C4-2B (cell line): Measurements from ENCODE around the gene TMEM59L.

Experiments used
- H3K27ac ChIP-seq: fragments of 450-650 bp; 2 replicates; pipeline ENCODE4 v1.5.1; 2017
- CTCF ChIP-seq: fragments of 450-650 bp; conservative IDR thresholded peaks from 2 replicates; pipeline ENCODE4 v1.5.1; 2017; ENCODE audit warnings: mild to moderate bottlenecking
- ZFX ChIP-seq: fragments of 450-650 bp; IDR thresholded peaks from 2 replicates; pipeline ENCODE4 v1.6.1; 2017

The TMEM59L gene

GRCh38 chr19:18612772-18613588 lies at the start of gene TMEM59L:
TMEM59L (plus strand) TSS chr19:18612870; CDS start chr19:18612959, 89 bp downstream.
- TF ChIP-seq CTCF (no peak), ZFX (no peak)
- no peak within 1 kb of the TSS for H3K27ac ChIP-seq

- TF ChIP-seq CTCF (no peak), ZFX (no peak)
- no peak overlapping the region for H3K27ac ChIP-seq
These were observed 45.7 kb upstream of the TMEM59L start for GRCh38 chr19:18566953-18567352.

DNA sequence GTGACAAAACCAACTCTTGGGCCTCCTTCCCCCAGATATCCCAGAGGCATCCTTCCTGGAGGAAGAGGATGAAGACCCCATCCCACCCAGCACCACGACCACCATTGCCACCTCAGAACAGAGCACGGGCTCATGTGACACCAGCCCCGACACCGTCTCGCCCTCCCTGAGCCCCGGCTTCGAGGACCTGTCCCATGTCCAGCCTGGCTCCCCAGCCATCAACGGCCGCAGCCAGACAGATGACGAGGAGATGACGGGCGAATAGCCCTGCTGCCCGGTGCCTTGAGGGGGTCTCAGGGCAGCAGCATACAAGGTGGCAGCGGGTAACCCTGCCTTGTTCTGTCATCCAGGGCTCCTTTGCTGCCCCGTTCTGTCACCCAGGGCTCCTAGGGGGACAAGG lies 44.3 kb upstream of the TMEM59L start:
- TF ChIP-seq ZFX (no peak), CTCF (no peak)
- no peak overlapping the region for H3K27ac ChIP-seq

- H3K27ac ChIP-seq: peak within 1 kb of the TSS; percentile 94
- TF ChIP-seq CTCF: no peak
- peak; percentile 83; the same call in 1 of the 2 replicates for TF ChIP-seq ZFX
These were observed 40.9 kb upstream of the TMEM59L start, which contains the start of gene UBA52 for GRCh38 chr19:18571564-18572344. UBA52 (plus strand) TSS chr19:18571857; CDS start chr19:18573301, 1,444 bp downstream.

DNA sequence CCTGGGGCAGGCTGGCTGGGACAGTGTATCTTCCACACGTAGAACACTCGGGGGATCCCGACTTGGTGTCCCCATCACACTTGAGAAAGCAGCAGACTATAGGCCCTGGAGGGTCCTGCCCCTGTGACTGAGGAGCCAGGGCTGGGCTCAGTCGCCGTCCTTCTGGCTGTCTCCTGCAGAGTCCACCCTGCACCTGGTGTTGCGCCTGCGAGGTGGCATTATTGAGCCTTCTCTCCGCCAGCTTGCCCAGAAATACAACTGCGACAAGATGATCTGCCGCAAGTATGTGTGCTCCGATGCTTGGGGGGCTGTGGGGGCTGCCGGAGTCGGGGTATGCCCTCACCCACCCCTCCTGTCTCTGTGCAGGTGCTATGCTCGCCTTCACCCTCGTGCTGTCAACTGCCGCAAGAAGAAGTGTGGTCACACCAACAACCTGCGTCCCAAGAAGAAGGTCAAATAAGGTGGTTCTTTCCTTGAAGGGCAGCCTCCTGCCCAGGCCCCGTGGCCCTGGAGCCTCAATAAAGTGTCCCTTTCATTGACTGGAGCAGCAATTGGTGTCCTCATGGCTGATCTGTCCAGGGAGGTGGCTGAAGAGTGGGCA lies 37.9 kb upstream of the TMEM59L start:
- no peak for TF ChIP-seq ZFX
- TF ChIP-seq CTCF: no peak
- H3K27ac ChIP-seq: no peak overlapping the region

DNA sequence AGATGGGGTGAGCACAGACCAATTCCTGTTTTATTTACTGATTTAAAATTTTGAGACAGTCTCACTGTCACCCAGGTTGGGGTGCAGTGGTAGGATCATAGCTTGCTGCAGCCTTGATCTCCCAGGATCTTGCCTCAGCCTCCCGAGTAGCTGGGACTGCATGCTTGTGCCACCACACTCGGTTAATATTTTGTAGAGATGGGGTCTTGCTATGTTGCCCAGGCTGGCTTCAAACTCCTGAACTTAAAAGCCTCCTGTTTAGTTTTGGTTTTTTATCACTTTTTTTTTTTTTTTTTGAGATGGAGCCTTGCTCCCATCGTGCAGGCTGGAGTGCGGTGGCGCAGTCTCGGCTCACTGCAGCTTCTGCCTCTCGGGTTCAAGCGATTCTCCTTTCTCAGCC lies 36.3 kb upstream of the TMEM59L start:
- TF ChIP-seq CTCF (no peak), ZFX (no peak)
- no peak overlapping the region for H3K27ac ChIP-seq

DNA sequence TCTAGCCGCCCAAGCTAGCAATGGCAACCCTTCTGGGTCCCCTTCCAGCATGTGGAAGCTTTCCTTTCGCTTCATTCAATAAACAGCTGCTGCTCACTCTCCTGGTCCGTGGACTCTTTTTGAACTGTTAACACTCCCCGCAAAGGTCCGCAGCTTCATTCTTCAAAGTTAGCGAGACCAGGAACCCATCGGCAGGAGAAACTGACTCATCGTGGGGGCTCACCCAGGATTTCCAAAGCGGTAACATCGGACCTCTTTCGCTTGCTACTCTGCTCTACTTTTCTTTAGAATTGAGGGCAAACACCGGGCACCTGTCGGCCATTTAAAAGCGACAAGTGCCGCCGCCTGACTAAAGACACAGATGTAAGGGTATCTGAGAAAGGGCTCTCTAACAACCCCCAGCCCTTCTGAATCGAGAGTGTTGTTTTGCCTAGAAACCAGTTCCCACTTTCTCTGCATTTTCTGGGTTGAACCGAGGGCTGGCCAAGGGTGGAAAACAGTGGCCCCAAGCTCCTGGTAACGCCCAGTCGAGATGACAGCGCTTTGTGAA lies 35.2 kb upstream of the TMEM59L start:
- TF ChIP-seq ZFX: no peak
- TF ChIP-seq CTCF: no peak
- H3K27ac ChIP-seq: no peak overlapping the region
